ENCODE results near the gene FREM1. TPM values are rescaled to one million over a fixed set of nuclear protein-coding genes. Genes with fewer than 3 reads are reported as not detected.

FREM1 gene
- polyA plus RNA-seq, 1 of the 3 experiments (the other 2 are of a cell fraction), result 0.26 TPM

DNA sequence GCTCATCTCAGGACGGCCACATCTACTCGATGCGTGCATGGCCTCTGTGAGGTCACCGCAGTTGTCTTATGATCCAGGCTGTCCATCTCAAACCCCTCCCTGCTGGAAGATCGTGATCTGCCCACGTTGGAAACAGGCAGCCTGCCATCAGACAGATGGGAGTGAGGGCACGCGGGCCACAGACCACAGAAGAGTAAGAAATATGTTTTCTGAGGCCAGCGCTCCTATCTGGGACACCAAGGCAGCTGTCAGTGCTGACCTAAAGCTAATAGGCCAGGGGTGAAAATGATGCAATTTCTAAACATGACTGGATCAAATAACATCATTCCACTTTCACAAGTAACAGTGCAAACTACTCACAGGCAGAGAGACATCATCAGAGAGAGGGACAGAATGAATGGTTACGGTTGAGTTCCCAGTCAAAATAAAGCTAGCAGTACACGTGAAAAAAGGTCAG lies 130.6 kb downstream of the FREM1 start:
- ChIA-PET POLR2A (no interaction called here), CTCF (interaction anchor here (1.1 to 2.2 kb wide), 3 partner anchors 10 to 18 kb away, joined by 3 to 16 read pairs (median 3); no protein-coding TSS in a partner anchor)
- peaks cover 0 to 2% of the 10 kb centered on the region in 2 experiments; a peak in 1 of 4 replicates for H3K4me1 ChIP-seq (ENCODE audit: control insufficient read depth in 1 of 2, insufficient read depth in 2 of 2, low read depth in 1 of 2, low read length in 1 of 2)
- no peaks in the 10 kb centered on the region for H3K27me3 ChIP-seq (ENCODE audit: insufficient read depth)
- H3K4me2 ChIP-seq, result no peak overlapping the region
- no peak for DNase-seq
- no peaks in the 10 kb centered on the region for H3K79me2 ChIP-seq (ENCODE audit: insufficient read depth)
- no peak overlapping the region for H3K9ac ChIP-seq
- no peaks in the 10 kb centered on the region for H3K36me3 ChIP-seq (replicated peaks in 1 of 2; ENCODE audit: control insufficient read depth in 1 of 2, insufficient read depth in 2 of 2, low read length in 1 of 2)
- no peaks in the 10 kb centered on the region for H4K20me1 ChIP-seq (ENCODE audit: insufficient read depth)
- H3K27ac ChIP-seq (ENCODE audit: low read depth in 2 of 2, low read length in 1 of 2), result no peak overlapping the region; a peak in 1 of 4 replicates
- no peaks in the 10 kb centered on the region for H3K9me3 ChIP-seq
- no peak overlapping the region for H2AFZ ChIP-seq (ENCODE audit: low read depth)
- WGBS (ENCODE audit: low lambda C conversion rate), result 74% methylated on average over 8 of the region's 11 CpGs
- no peaks in the 10 kb centered on the region for H3F3A ChIP-seq (replicated peaks; ENCODE audit: insufficient read depth)
- TF ChIP-seq GABPA (IDR thresholded peaks at IDR 0.05; ENCODE audit: low read depth), result no peak
- no peak for TF ChIP-seq FOXM1 (IDR thresholded peaks at IDR 0.05; ENCODE audit: low read depth)
- no peak for TF ChIP-seq MXI1 (IDR thresholded peaks at IDR 0.05; ENCODE audit: low read depth, low read length)
- TF ChIP-seq YY1 (IDR thresholded peaks at IDR 0.05; ENCODE audit: low read depth), result no peak
- no peak for TF ChIP-seq RAD21 (IDR thresholded peaks at IDR 0.05; ENCODE audit: low read length)
- no peak for TF ChIP-seq SMC3 (IDR thresholded peaks at IDR 0.05; ENCODE audit: low read depth, low read length)
- TF ChIP-seq, protein P1, sequence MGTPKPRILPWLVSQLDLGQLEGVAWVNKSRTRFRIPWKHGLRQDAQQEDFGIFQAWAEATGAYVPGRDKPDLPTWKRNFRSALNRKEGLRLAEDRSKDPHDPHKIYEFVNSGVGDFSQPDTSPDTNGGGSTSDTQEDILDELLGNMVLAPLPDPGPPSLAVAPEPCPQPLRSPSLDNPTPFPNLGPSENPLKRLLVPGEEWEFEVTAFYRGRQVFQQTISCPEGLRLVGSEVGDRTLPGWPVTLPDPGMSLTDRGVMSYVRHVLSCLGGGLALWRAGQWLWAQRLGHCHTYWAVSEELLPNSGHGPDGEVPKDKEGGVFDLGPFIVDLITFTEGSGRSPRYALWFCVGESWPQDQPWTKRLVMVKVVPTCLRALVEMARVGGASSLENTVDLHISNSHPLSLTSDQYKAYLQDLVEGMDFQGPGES (IDR thresholded peaks at IDR 0.05; ENCODE audit: low read depth, low read length), result no peak
- no peak for TF ChIP-seq TAF1 (IDR thresholded peaks at IDR 0.05; ENCODE audit: borderline replicate concordance, low read depth, low read length)
- no peaks in the 10 kb centered on the region for H3K9me2 ChIP-seq
- no peak overlapping the region for H3K4me3 ChIP-seq (ENCODE audit: low read depth in 2 of 2, low read length in 1 of 2)

DNA sequence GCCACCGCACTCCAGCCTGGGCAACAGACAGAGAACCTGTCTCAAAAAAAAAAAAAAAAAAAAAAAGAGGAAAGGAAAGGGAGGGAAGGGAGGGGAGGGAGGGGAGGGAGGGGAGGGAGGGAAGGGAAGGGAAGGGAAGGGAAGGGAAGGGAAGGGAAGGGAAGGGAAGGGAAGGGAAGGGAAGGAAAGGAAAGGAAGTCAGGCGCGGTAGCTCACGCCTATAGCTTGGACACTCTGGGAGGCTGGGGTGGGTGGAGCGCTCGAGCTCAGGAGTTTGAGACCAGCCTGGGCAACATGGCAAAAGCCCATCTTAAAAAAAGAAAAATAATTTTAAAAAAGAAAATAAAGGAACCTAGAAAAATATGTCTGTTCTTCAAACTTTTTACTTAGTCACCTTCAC lies 131.7 kb downstream of the FREM1 start:
- H3K4me3 ChIP-seq (ENCODE audit: low read depth in 2 of 2, low read length in 1 of 2), result no peak overlapping the region

More for the DNA sequence above, 131.7 kb downstream of the FREM1 start:
- no peaks in the 10 kb centered on the region for H3F3A ChIP-seq (replicated peaks; ENCODE audit: insufficient read depth)
- no peak overlapping the region for H3K27ac ChIP-seq (ENCODE audit: low read depth in 2 of 2, low read length in 1 of 2)
- no peaks in the 10 kb centered on the region for H4K20me1 ChIP-seq (ENCODE audit: insufficient read depth)
- no peaks in the 10 kb centered on the region for H3K79me2 ChIP-seq (ENCODE audit: insufficient read depth)
- H3K27me3 ChIP-seq (ENCODE audit: insufficient read depth), result no peaks in the 10 kb centered on the region
- CTCF ChIA-PET, result no interaction called here
- H3K36me3 ChIP-seq (replicated peaks in 1 of 2; ENCODE audit: control insufficient read depth in 1 of 2, insufficient read depth in 2 of 2, low read length in 1 of 2), result no peaks in the 10 kb centered on the region
- peaks cover 0 to 2% of the 10 kb centered on the region in 2 experiments; a peak in 1 of 4 replicates for H3K4me1 ChIP-seq (ENCODE audit: control insufficient read depth in 1 of 2, insufficient read depth in 2 of 2, low read depth in 1 of 2, low read length in 1 of 2)
- H2AFZ ChIP-seq (ENCODE audit: low read depth), result no peak overlapping the region
- TF ChIP-seq MXI1 (IDR thresholded peaks at IDR 0.05; ENCODE audit: low read depth, low read length) (no peak), ELF1 (IDR thresholded peaks at IDR 0.05) (no peak), GATA2 (CRISPR knock-in tag; IDR thresholded peaks at IDR 0.05) (no peak), EZH2phosphoT487 (IDR thresholded peaks at IDR 0.05; ENCODE audit: borderline replicate concordance, low read depth) (no peak)
- TF ChIP-seq, protein P2, sequence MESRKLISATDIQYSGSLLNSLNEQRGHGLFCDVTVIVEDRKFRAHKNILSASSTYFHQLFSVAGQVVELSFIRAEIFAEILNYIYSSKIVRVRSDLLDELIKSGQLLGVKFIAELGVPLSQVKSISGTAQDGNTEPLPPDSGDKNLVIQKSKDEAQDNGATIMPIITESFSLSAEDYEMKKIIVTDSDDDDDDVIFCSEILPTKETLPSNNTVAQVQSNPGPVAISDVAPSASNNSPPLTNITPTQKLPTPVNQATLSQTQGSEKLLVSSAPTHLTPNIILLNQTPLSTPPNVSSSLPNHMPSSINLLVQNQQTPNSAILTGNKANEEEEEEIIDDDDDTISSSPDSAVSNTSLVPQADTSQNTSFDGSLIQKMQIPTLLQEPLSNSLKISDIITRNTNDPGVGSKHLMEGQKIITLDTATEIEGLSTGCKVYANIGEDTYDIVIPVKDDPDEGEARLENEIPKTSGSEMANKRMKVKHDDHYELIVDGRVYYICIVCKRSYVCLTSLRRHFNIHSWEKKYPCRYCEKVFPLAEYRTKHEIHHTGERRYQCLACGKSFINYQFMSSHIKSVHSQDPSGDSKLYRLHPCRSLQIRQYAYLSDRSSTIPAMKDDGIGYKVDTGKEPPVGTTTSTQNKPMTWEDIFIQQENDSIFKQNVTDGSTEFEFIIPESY (IDR thresholded peaks at IDR 0.05; ENCODE audit: borderline replicate concordance, low read depth), result no peak
- TF ChIP-seq, protein P3, sequence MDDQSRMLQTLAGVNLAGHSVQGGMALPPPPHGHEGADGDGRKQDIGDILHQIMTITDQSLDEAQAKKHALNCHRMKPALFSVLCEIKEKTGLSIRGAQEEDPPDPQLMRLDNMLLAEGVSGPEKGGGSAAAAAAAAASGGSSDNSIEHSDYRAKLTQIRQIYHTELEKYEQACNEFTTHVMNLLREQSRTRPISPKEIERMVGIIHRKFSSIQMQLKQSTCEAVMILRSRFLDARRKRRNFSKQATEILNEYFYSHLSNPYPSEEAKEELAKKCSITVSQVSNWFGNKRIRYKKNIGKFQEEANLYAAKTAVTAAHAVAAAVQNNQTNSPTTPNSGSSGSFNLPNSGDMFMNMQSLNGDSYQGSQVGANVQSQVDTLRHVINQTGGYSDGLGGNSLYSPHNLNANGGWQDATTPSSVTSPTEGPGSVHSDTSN (IDR thresholded peaks at IDR 0.05), result no peak
- H3K9me3 ChIP-seq, result no peaks in the 10 kb centered on the region
- no peak overlapping the region for H3K9ac ChIP-seq
- H3K9me2 ChIP-seq, result no peaks in the 10 kb centered on the region
- WGBS (ENCODE audit: low lambda C conversion rate), result 83% methylated on average over 6 of the region's 6 CpGs
- POLR2A ChIA-PET, result no interaction called here
- no peak for DNase-seq
- H3K4me2 ChIP-seq, result no peak overlapping the region
